Panc1 (cell line): Measurements from ENCODE around the gene TMEM207. TPM values are rescaled to one million over a fixed set of nuclear protein-coding genes. Genes with fewer than 3 reads are reported as not detected.

Experiments used
- ATAC-seq: fragments of 200-7000 bp; cut with Tn5 transposase; 2 replicates; pipeline ENCODE4 v1.9.1; 2020; ENCODE audit warnings: mild to moderate bottlenecking, moderate library complexity
- BruUV-seq: library from RNA; stranded (reverse); fragments of 400-500 nt; replicated peaks from 2 replicates; lab custom pipeline; 2021; lab: Mats Ljungman, UMichigan
- CTCF ChIA-PET: fragments of 300-600 bp; sonication (Branson Sonifier 250); formaldehyde crosslinking; loops from one replicate; lab custom pipeline; 2022; ENCODE audit warnings: antibody characterized with exemption; lab: Charles Lee
- POLR2A ChIA-PET: fragments of 300-600 bp; sonication (Branson Sonifier 250); formaldehyde crosslinking; loops from one replicate; lab custom pipeline; 2022; ENCODE audit warnings: antibody characterized with exemption; lab: Charles Lee
- DNase-seq: peaks from one replicate; pipeline ENCODE4 v3.0.0-alpha.2; 2010; ENCODE audit warnings: low read depth, low spot score
- H3K27ac ChIP-seq: 2 replicates; pipeline ENCODE4 v1.5.1; 2011; ENCODE audit warnings: mild to moderate bottlenecking, low read length, inconsistent platforms
- H3K27me3 ChIP-seq: fragments of 200-500 bp; sonication (Bioruptor generic); 2 replicates; pipeline ENCODE4 v1.6.0; 2014; ENCODE audit warnings: low read length, inconsistent platforms; ENCODE audit not compliant: control insufficient read depth, insufficient read depth
- H3K36me3 ChIP-seq: fragments of 200-500 bp; sonication (Bioruptor generic); 2 replicates; pipeline ENCODE4 v1.5.1; 2014; ENCODE audit warnings: inconsistent platforms, mild to moderate bottlenecking, low read length, moderate library complexity; ENCODE audit not compliant: control insufficient read depth, insufficient read depth
- H3K4me1 ChIP-seq: 2 replicates; pipeline ENCODE4 v1.5.1; 2011; ENCODE audit warnings: inconsistent platforms, mild to moderate bottlenecking, low read length, moderate library complexity; ENCODE audit not compliant: control insufficient read depth, insufficient read depth
- H3K4me3 ChIP-seq, 2 experiments: 2 replicates each; pipeline ENCODE4 v1.5.1; 2011 to 2012; ENCODE audit warnings: low read depth in 2 of 2, low read length in 2 of 2, mild to moderate bottlenecking in 2 of 2, inconsistent platforms in 1 of 2, moderate library complexity in 1 of 2
- H3K9me3 ChIP-seq: fragments of 200-500 bp; sonication (Bioruptor generic); 2 replicates; pipeline ENCODE4 v1.5.1; 2014; ENCODE audit warnings: low read depth, mild to moderate bottlenecking, inconsistent platforms, low read length, moderate library complexity; ENCODE audit not compliant: control insufficient read depth, insufficient read depth
- CTCF ChIP-seq: fragments of 450-650 bp; IDR thresholded peaks from 2 replicates; pipeline ENCODE4 v1.5.1; 2017; ENCODE audit warnings: mild to moderate bottlenecking
- POLR2AphosphoS5 ChIP-seq: IDR thresholded peaks from 2 replicates; pipeline ENCODE4 v1.6.1; 2012; ENCODE audit warnings: mild to moderate bottlenecking, low read depth, low read length, moderate library complexity
- REST ChIP-seq, 2 experiments: IDR thresholded peaks; 2 replicates each; pipeline ENCODE4 v1.6.1; 2011 to 2012; ENCODE audit warnings: low read depth in 2 of 2, control low read depth in 1 of 2, low read length in 1 of 2, mild to moderate bottlenecking in 1 of 2, moderate library complexity in 1 of 2; ENCODE audit not compliant: insufficient read depth in 1 of 2
- SIN3A ChIP-seq: IDR thresholded peaks from 2 replicates; pipeline ENCODE4 v1.6.1; 2012; ENCODE audit warnings: low read depth, mild to moderate bottlenecking, low read length, moderate library complexity, borderline replicate concordance; ENCODE audit not compliant: insufficient read depth
- TCF7L2 ChIP-seq: IDR thresholded peaks from 2 replicates; pipeline ENCODE4 v1.6.1; 2011; ENCODE audit warnings: mild to moderate bottlenecking, low read depth, low read length, inconsistent platforms
- in situ Hi-C: cut with HindIII; loops from 2 replicates; pipeline ENCODE4 v1.10.0; 2016; ENCODE audit warnings: low sequenced_read_pairs, low pct_unique_long_range_greater_than_20kb
- intact Hi-C: fragments of 100-400 bp; cut with micrococcal nuclease; formaldehyde crosslinking; loops from one replicate; pipeline ENCODE4 v1.10.0; 2022; ENCODE audit not compliant: unreplicated experiment
- total RNA-seq: library from RNA; stranded (reverse); gene quantifications from one replicate; pipeline ENCODE4 v1.2.1, GENCODE V29; 2021; ENCODE audit not compliant: unreplicated experiment

The TMEM207 gene
- total RNA-seq, 1 experiment from 2014 or later = not detected

GRCh38 chr3:190486908-190487607 is 37.4 kb upstream of the TMEM207 start:
- intact Hi-C loops (no loop called here), in situ Hi-C loops (no loop called here)
- ATAC-seq (no peak), DNase-seq (no peak)
- ChIA-PET CTCF (no interaction called here), POLR2A (no interaction called here)
- Histone ChIP-seq H3K27me3 (no peaks in the 10 kb centered on the region), H3K36me3 (no peaks in the 10 kb centered on the region), H3K27ac (no peak overlapping the region), H3K4me1 (no peaks in the 10 kb centered on the region), H3K9me3 (no peaks in the 10 kb centered on the region), H3K4me3 (no peak overlapping the region)
- TF ChIP-seq CTCF = no peak
- TF ChIP-seq POLR2AphosphoS5 = no peak
- TF ChIP-seq SIN3A = no peak
- TF ChIP-seq TCF7L2 = no peak
- no TSS peak for BruUV-seq

GRCh38 chr3:190486533-190486864 is 36.8 kb upstream of the TMEM207 start:
- Histone ChIP-seq H3K4me3 (no peak overlapping the region), H3K27me3 (no peaks in the 10 kb centered on the region), H3K36me3 (no peaks in the 10 kb centered on the region), H3K9me3 (no peaks in the 10 kb centered on the region), H3K4me1 (no peaks in the 10 kb centered on the region), H3K27ac (no peak overlapping the region)
- TF ChIP-seq SIN3A = no peak
- no peak for TF ChIP-seq CTCF
- TF ChIP-seq REST (IDR thresholded peaks at IDR 0.05; ENCODE audit: insufficient read depth in 1 of 2, low read depth in 2 of 2, low read length in 1 of 2) = no peak
- TF ChIP-seq TCF7L2 = no peak
- TF ChIP-seq POLR2AphosphoS5 = no peak
- CTCF ChIA-PET = no interaction called here
- intact Hi-C loops = no loop called here
- BruUV-seq = no TSS peak
- DNase-seq (no peak), ATAC-seq (no peak)
- POLR2A ChIA-PET = no interaction called here
- in situ Hi-C loops = no loop called here
